GM12878 (cell line): ENCODE results near the gene AGAP2. TPM values are rescaled to one million over a fixed set of nuclear protein-coding genes. Genes with fewer than 3 reads are reported as not detected.

Source experiments
- CEBPB ChIP-seq, 2 experiments: fragments of 150-350 bp in 1 of 2; IDR thresholded peaks; 2 replicates each; pipeline ENCODE4 v1.6.1; 2012 to 2014; ENCODE audit warnings: low read depth in 2 of 2, low read length in 2 of 2, borderline replicate concordance in 1 of 2, inconsistent platforms in 1 of 2
- EGR1 ChIP-seq, 2 experiments: IDR thresholded peaks; 1 replicate in 1 of 2; 2 replicates in 1 of 2; pipeline ENCODE4 v1.6.1; 2011 to 2012; ENCODE audit warnings: low read depth in 2 of 2, low read length in 2 of 2, borderline replicate concordance in 1 of 2, mild to moderate bottlenecking in 1 of 2, moderate library complexity in 1 of 2
- KDM1A ChIP-seq: fragments of 200-600 bp; sonication (generic); IDR thresholded peaks from 2 replicates; pipeline ENCODE4 v1.6.1; 2016; ENCODE audit warnings: borderline replicate concordance
- MLLT1 ChIP-seq: fragments of 450-650 bp; IDR thresholded peaks from 2 replicates; pipeline ENCODE4 v1.6.1; 2016; ENCODE audit warnings: mild to moderate bottlenecking
- MYC ChIP-seq: IDR thresholded peaks from 2 replicates; pipeline ENCODE4 v1.6.1; 2011; ENCODE audit warnings: mild to moderate bottlenecking, low read length, moderate library complexity, inconsistent platforms; ENCODE audit not compliant: insufficient read depth, insufficient replicate concordance, insufficient read length, severe bottlenecking
- NFIC ChIP-seq: IDR thresholded peaks from 2 replicates; pipeline ENCODE4 v1.6.1; 2012; ENCODE audit warnings: low read depth, mild to moderate bottlenecking, inconsistent platforms, low read length, moderate library complexity
- NFXL1 ChIP-seq: fragments of 450-650 bp; IDR thresholded peaks from 2 replicates; pipeline ENCODE4 v1.6.1; 2017; ENCODE audit warnings: antibody characterized with exemption, mild to moderate bottlenecking, borderline replicate concordance
- PML ChIP-seq: IDR thresholded peaks from 2 replicates; pipeline ENCODE4 v1.6.1; 2012; ENCODE audit warnings: low read length, inconsistent platforms
- RAD51 ChIP-seq: fragments of 450-650 bp; IDR thresholded peaks from 2 replicates; pipeline ENCODE4 v1.6.1; 2016; ENCODE audit warnings: moderate library complexity, mild to moderate bottlenecking, inconsistent platforms
- RBBP5 ChIP-seq: fragments of 200-600 bp; sonication (generic); conservative IDR thresholded peaks from 2 replicates; pipeline ENCODE4 v1.6.1; 2016
- SMAD5 ChIP-seq: IDR thresholded peaks from 2 replicates; pipeline ENCODE4 v1.6.1; 2016; ENCODE audit warnings: antibody characterized with exemption, low read depth
- ZZZ3 ChIP-seq: IDR thresholded peaks from 2 replicates; pipeline ENCODE4 v1.6.1; 2011; ENCODE audit warnings: low read depth; ENCODE audit not compliant: control insufficient read depth, insufficient read length
- polyA plus RNA-seq, 11 experiments: library from polyadenylated mRNA; depleted of rRNA in 4 of 11; unstranded in 6 of 11; stranded (reverse) in 5 of 11; fragments of >200 nt; fragmentation: Nextera tagmentation in 4 of 11; fragmentation: Illumina TruSeq in 1 of 11; extraction: Ambion mirVana in 4 of 11; extraction: Trizol in 1 of 11; gene quantifications; 1 replicate in 1 of 11; 2 replicates in 10 of 11; pipeline versions ENCODE4 v1.2.1 to v1.2.3, GENCODE V29; 2011 to 2016; ENCODE audit warnings: inconsistent platforms in 2 of 11, missing spikeins in 2 of 11, low read depth in 1 of 11
- total RNA-seq, 4 experiments: library from RNA; depleted of rRNA in 3 of 4; stranded (reverse); fragments of >200 nt in 3 of 4; fragmentation: Illumina TruSeq in 1 of 4; extraction: Trizol in 1 of 4; gene quantifications; 2 replicates each; pipeline versions ENCODE4 v1.2.1 to v1.2.3, GENCODE V29; 2013 to 2021
- TF ChIP-seq, protein P1 (sequence below): IDR thresholded peaks from 2 replicates; pipeline ENCODE4 v1.6.1; 2011; ENCODE audit warnings: borderline replicate concordance, low read depth, mild to moderate bottlenecking, moderate library complexity, mixed read lengths, low read length; ENCODE audit not compliant: insufficient read depth; ENCODE audit errors: extremely low read length
- TF ChIP-seq, protein P2 (sequence below): fragments of 150-350 bp; IDR thresholded peaks from 2 replicates; pipeline ENCODE4 v1.6.1; 2014; ENCODE audit warnings: mild to moderate bottlenecking, low read depth, low read length
- TF ChIP-seq, protein P3 (sequence below): fragments of 450-650 bp; IDR thresholded peaks from 2 replicates; pipeline ENCODE4 v1.6.1; 2017; ENCODE audit warnings: mild to moderate bottlenecking, moderate library complexity
- TF ChIP-seq, protein P4 (sequence below): IDR thresholded peaks from 2 replicates; pipeline ENCODE4 v1.6.1; 2011; ENCODE audit warnings: low read depth, mild to moderate bottlenecking, low read length, moderate library complexity, borderline replicate concordance; ENCODE audit errors: extremely low read depth
- TF ChIP-seq, protein P5 (sequence below): IDR thresholded peaks from 2 replicates; pipeline ENCODE4 v1.6.1; 2011; ENCODE audit warnings: borderline replicate concordance, low read depth, mild to moderate bottlenecking, moderate library complexity, low read length; ENCODE audit not compliant: insufficient read depth, poor library complexity, severe bottlenecking

AGAP2 gene
- total and polyA plus RNA-seq, 10 of the 15 experiments (the other 5 are each of a cell fraction or from before 2014, with no cell fraction given) = 0.29 to 19.8 (median 11.0) TPM

DNA sequence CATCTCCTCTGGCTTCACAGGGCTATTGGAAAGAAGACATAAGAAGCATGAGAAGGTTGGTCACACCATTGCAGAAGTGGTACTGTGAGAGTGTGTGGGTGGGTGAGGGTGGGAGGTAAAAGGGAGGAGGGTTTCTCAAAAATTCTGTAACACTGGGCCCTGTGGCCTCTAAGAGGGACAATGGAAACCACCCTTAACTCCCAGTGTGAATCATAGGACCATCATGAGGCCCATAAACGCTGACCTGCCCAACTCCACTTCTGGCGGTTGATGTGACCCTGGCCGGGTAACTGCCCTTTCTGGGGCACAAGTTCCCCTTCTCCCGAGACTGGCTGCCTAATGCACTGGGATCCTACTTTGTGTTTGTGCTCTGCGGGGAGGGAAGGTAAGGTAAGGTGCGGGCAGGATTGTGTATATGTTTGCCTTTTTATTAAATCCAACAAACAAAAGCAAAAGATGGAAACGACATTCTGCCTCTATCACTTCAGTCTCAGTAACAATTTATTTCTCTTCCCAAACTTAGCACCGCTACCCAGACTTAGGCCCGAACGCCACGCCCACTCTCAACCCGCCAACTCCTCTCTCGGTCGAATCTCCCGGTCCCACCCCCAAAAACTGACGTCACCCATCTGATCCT, 32.8 kb upstream of the AGAP2 start (continued):
- TF ChIP-seq, protein P1, sequence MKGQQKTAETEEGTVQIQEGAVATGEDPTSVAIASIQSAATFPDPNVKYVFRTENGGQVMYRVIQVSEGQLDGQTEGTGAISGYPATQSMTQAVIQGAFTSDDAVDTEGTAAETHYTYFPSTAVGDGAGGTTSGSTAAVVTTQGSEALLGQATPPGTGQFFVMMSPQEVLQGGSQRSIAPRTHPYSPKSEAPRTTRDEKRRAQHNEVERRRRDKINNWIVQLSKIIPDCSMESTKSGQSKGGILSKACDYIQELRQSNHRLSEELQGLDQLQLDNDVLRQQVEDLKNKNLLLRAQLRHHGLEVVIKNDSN = no peak
- TF ChIP-seq MLLT1 = no peak
- TF ChIP-seq NFXL1 = no peak
- peak in 1 of 2 experiments; percentile 48; a peak in 1 of 3 replicates for TF ChIP-seq EGR1 (IDR thresholded peaks at IDR 0.05; ENCODE audit: borderline replicate concordance in 1 of 2, low read depth in 2 of 2, low read length in 2 of 2)
- TF ChIP-seq PML = no peak
- no peak for TF ChIP-seq CEBPB (IDR thresholded peaks at IDR 0.05; ENCODE audit: borderline replicate concordance in 1 of 2, low read depth in 2 of 2, low read length in 2 of 2)
- TF ChIP-seq, protein P2, sequence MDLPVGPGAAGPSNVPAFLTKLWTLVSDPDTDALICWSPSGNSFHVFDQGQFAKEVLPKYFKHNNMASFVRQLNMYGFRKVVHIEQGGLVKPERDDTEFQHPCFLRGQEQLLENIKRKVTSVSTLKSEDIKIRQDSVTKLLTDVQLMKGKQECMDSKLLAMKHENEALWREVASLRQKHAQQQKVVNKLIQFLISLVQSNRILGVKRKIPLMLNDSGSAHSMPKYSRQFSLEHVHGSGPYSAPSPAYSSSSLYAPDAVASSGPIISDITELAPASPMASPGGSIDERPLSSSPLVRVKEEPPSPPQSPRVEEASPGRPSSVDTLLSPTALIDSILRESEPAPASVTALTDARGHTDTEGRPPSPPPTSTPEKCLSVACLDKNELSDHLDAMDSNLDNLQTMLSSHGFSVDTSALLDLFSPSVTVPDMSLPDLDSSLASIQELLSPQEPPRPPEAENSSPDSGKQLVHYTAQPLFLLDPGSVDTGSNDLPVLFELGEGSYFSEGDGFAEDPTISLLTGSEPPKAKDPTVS = no peak
- TF ChIP-seq, protein P3, sequence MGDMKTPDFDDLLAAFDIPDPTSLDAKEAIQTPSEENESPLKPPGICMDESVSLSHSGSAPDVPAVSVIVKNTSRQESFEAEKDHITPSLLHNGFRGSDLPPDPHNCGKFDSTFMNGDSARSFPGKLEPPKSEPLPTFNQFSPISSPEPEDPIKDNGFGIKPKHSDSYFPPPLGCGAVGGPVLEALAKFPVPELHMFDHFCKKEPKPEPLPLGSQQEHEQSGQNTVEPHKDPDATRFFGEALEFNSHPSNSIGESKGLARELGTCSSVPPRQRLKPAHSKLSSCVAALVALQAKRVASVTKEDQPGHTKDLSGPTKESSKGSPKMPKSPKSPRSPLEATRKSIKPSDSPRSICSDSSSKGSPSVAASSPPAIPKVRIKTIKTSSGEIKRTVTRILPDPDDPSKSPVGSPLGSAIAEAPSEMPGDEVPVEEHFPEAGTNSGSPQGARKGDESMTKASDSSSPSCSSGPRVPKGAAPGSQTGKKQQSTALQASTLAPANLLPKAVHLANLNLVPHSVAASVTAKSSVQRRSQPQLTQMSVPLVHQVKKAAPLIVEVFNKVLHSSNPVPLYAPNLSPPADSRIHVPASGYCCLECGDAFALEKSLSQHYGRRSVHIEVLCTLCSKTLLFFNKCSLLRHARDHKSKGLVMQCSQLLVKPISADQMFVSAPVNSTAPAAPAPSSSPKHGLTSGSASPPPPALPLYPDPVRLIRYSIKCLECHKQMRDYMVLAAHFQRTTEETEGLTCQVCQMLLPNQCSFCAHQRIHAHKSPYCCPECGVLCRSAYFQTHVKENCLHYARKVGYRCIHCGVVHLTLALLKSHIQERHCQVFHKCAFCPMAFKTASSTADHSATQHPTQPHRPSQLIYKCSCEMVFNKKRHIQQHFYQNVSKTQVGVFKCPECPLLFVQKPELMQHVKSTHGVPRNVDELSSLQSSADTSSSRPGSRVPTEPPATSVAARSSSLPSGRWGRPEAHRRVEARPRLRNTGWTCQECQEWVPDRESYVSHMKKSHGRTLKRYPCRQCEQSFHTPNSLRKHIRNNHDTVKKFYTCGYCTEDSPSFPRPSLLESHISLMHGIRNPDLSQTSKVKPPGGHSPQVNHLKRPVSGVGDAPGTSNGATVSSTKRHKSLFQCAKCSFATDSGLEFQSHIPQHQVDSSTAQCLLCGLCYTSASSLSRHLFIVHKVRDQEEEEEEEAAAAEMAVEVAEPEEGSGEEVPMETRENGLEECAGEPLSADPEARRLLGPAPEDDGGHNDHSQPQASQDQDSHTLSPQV = no peak
- TF ChIP-seq NFIC = no peak
- no peak for TF ChIP-seq RBBP5
- no peak for TF ChIP-seq MYC
- no peak for TF ChIP-seq RAD51
- TF ChIP-seq KDM1A = no peak
- TF ChIP-seq, protein P4, sequence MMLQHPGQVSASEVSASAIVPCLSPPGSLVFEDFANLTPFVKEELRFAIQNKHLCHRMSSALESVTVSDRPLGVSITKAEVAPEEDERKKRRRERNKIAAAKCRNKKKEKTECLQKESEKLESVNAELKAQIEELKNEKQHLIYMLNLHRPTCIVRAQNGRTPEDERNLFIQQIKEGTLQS = no peak
- TF ChIP-seq, protein P5, sequence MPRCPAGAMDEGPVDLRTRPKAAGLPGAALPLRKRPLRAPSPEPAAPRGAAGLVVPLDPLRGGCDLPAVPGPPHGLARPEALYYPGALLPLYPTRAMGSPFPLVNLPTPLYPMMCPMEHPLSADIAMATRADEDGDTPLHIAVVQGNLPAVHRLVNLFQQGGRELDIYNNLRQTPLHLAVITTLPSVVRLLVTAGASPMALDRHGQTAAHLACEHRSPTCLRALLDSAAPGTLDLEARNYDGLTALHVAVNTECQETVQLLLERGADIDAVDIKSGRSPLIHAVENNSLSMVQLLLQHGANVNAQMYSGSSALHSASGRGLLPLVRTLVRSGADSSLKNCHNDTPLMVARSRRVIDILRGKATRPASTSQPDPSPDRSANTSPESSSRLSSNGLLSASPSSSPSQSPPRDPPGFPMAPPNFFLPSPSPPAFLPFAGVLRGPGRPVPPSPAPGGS = no peak
- no peak for TF ChIP-seq SMAD5
- no peak for TF ChIP-seq ZZZ3
